Spleen (tissue), 7 donors: ENCODE measurements around the gene KCND3.

Experiments
- POLR2AphosphoS5 ChIP-seq, 3 donors: sonication (generic); formaldehyde crosslinking; IDR thresholded peaks; one replicate each; pipeline ENCODE4 v1.5.1; 2017; ENCODE audit warnings: antibody characterized with exemption in 3 of 3
- TF ChIP-seq, protein P1 (sequence below), 11 experiments: fragments of 200-600 bp in 7 of 11; fragments of 450-650 bp in 4 of 11; sonication (generic) in 4 of 11; IDR thresholded peaks in 8 of 11; conservative IDR thresholded peaks in 3 of 11; 1 replicate in 7 of 11; 2 replicates in 4 of 11; pipeline versions ENCODE4 v1.4.0 to v1.8.0; 2016 to 2021; ENCODE audit warnings: antibody characterized with exemption in 11 of 11, inconsistent platforms in 4 of 11, mild to moderate bottlenecking in 1 of 11
- donor health status: DM: no; HTN: no; CAD: no; lungs with moderate emphysema.
- donor health status: DM: no; HTN: no; CAD: no.
- donor health status: DM: no; HTN: no; CAD: no.

DNA sequence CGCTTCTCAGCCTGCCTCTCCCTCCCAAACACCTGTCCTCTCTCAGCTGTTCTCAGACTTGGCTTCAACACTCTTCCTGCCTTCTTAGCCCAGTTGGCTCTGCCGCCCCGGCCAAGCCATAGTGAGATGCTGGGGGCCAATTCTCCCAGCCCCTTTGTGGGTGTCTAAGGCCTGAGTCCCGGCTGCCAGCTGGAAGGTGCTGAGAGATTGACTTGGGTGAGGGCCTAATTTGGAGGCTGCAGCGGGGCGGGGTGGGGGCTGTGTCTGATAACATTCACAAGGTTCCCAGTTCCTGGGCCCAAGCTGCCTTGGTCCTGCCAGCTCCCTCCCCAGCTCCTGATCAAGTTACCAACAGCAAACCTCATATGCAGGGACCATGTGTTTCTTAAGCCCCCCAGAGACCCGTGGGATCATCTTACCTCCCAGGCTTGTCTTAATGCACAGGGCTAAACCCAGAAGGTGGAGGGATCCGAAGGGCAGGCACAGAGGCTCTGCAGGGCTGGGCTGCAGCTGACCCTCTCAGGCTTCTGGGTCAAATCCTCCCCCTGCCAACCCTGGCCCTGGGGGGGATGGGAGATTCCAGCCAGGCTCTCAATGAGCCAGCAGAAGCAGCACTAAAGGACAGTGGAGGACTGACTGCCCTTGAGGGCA lies 260.1 kb downstream of the KCND3 start:
- no peak for TF ChIP-seq POLR2AphosphoS5 (IDR thresholded peaks at IDR 0.05)
- TF ChIP-seq, protein P1, sequence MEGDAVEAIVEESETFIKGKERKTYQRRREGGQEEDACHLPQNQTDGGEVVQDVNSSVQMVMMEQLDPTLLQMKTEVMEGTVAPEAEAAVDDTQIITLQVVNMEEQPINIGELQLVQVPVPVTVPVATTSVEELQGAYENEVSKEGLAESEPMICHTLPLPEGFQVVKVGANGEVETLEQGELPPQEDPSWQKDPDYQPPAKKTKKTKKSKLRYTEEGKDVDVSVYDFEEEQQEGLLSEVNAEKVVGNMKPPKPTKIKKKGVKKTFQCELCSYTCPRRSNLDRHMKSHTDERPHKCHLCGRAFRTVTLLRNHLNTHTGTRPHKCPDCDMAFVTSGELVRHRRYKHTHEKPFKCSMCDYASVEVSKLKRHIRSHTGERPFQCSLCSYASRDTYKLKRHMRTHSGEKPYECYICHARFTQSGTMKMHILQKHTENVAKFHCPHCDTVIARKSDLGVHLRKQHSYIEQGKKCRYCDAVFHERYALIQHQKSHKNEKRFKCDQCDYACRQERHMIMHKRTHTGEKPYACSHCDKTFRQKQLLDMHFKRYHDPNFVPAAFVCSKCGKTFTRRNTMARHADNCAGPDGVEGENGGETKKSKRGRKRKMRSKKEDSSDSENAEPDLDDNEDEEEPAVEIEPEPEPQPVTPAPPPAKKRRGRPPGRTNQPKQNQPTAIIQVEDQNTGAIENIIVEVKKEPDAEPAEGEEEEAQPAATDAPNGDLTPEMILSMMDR (IDR thresholded peaks at IDR 0.05 in 8 of 11, conservative IDR thresholded peaks at IDR 0.05 in 3 of 11), result no peak
